ENCODE measurements around the gene ELANE.

GRCh38 chr19:903266-903797, 51.2 kb downstream of the ELANE start:
- TF ChIP-seq CTCF (IDR thresholded peaks at IDR 0.05 in 2 of 3, conservative IDR thresholded peaks at IDR 0.05 in 1 of 3; ENCODE audit: insufficient read depth in 2 of 3, low read depth in 1 of 3, low read length in 3 of 3) (no peak), PML (IDR thresholded peaks at IDR 0.05; ENCODE audit: low read length) (no peak), SIN3B (IDR thresholded peaks at IDR 0.05; ENCODE audit: low read depth) (no peak), CEBPB (tag; IDR thresholded peaks at IDR 0.05) (no peak), POLR2A (conservative IDR thresholded peaks at IDR 0.05) (no peak)
